HEK293 (cell line): Measurements from ENCODE around the gene ACKR3.

Experiments
- CTCF ChIA-PET: fragments of 350-600 bp; formaldehyde crosslinking; extraction: SDS; loops from one replicate; lab custom pipeline; 2021; ENCODE audit warnings: antibody characterized with exemption; lab: Yijun Ruan, JAX
- POLR2A ChIA-PET: fragments of 300-600 bp; formaldehyde crosslinking; extraction: SDS; loops from one replicate; lab custom pipeline; 2020; ENCODE audit warnings: antibody characterized with exemption, inconsistent platforms; lab: Yijun Ruan, JAX
- H3K27ac ChIP-seq: fragments of 200-500 bp; sonication (Bioruptor generic); 2 replicates; pipeline ENCODE4 v1.5.1; 2014; ENCODE audit warnings: low read depth, low read length, control low read depth, inconsistent platforms; ENCODE audit errors: extremely low read depth
- H3K36me3 ChIP-seq, 2 experiments: fragments of 200-500 bp in 1 of 2; sonication (Bioruptor generic) in 1 of 2; 1 replicate in 1 of 2; 2 replicates in 1 of 2; pipeline ENCODE4 v1.5.1; 2014 to 2017; ENCODE audit warnings: inconsistent platforms in 2 of 2, low read length in 2 of 2; ENCODE audit not compliant: control insufficient read depth in 2 of 2, insufficient read depth in 1 of 2
- H3K4me1 ChIP-seq: fragments of 200-500 bp; sonication (Bioruptor generic); 2 replicates; pipeline ENCODE4 v1.5.1; 2014; ENCODE audit warnings: mild to moderate bottlenecking, low read length, inconsistent platforms; ENCODE audit not compliant: control insufficient read depth, insufficient read depth
- H3K4me3 ChIP-seq: 2 replicates; pipeline ENCODE4 v1.5.1; 2011; ENCODE audit warnings: low read depth, mild to moderate bottlenecking, control low read depth, low read length, moderate library complexity
- H3K9me3 ChIP-seq: fragments of 200-500 bp; sonication (Bioruptor generic); 2 replicates; pipeline ENCODE4 v1.5.1; 2014; ENCODE audit warnings: low read depth, low read length, inconsistent platforms; ENCODE audit not compliant: control insufficient read depth, insufficient read depth
- IKZF3 ChIP-seq: fragments of 450-650 bp; IDR thresholded peaks from 2 replicates; pipeline ENCODE4 v1.5.0; 2018; ENCODE audit warnings: missing biosample characterization, mild to moderate bottlenecking, missing genetic modification characterization, moderate library complexity
- PRDM4 ChIP-seq: fragments of 450-650 bp; formaldehyde crosslinking; IDR thresholded peaks from 2 replicates; pipeline ENCODE4 v1.5.1; 2017; ENCODE audit warnings: missing biosample characterization, missing genetic modification characterization
- YY1 ChIP-seq: fragments of 450-650 bp; formaldehyde crosslinking; IDR thresholded peaks from 2 replicates; pipeline ENCODE4 v1.5.1; 2018; ENCODE audit warnings: missing biosample characterization, missing genetic modification characterization
- ZBTB1 ChIP-seq: fragments of 450-650 bp; formaldehyde crosslinking; IDR thresholded peaks from 2 replicates; pipeline ENCODE4 v1.5.1; 2016; ENCODE audit warnings: missing biosample characterization, missing genetic modification characterization
- ZBTB11 ChIP-seq: fragments of 450-650 bp; formaldehyde crosslinking; conservative IDR thresholded peaks from 2 replicates; pipeline ENCODE4 v1.5.1; 2016; ENCODE audit warnings: low read depth, missing biosample characterization, missing genetic modification characterization
- ZBTB7A ChIP-seq: fragments of 450-650 bp; formaldehyde crosslinking; IDR thresholded peaks from 2 replicates; pipeline ENCODE4 v1.5.1; 2016; ENCODE audit warnings: low read depth, missing biosample characterization, missing genetic modification characterization
- ZNF112 ChIP-seq: fragments of 450-650 bp; formaldehyde crosslinking; IDR thresholded peaks from 2 replicates; pipeline ENCODE4 v1.5.0; 2017; ENCODE audit warnings: missing biosample characterization, missing genetic modification characterization
- ZNF114 ChIP-seq: fragments of 450-650 bp; formaldehyde crosslinking; IDR thresholded peaks from 2 replicates; pipeline ENCODE4 v1.5.0; 2017; ENCODE audit warnings: missing biosample characterization, missing genetic modification characterization
- ZNF174 ChIP-seq: fragments of 450-650 bp; formaldehyde crosslinking; IDR thresholded peaks from 2 replicates; pipeline ENCODE4 v1.5.0; 2017; ENCODE audit warnings: missing biosample characterization, mild to moderate bottlenecking, missing genetic modification characterization
- ZNF19 ChIP-seq: fragments of 450-650 bp; formaldehyde crosslinking; IDR thresholded peaks from 2 replicates; pipeline ENCODE4; 2016; ENCODE audit warnings: missing biosample characterization, missing genetic modification characterization, low read depth
- ZNF214 ChIP-seq: fragments of 450-650 bp; formaldehyde crosslinking; IDR thresholded peaks from 2 replicates; pipeline ENCODE4 v1.5.1; 2017; ENCODE audit warnings: missing biosample characterization, mild to moderate bottlenecking, missing genetic modification characterization, borderline replicate concordance
- ZNF248 ChIP-seq: fragments of 450-650 bp; formaldehyde crosslinking; IDR thresholded peaks from 2 replicates; pipeline ENCODE4 v1.5.1; 2017; ENCODE audit warnings: missing biosample characterization, missing genetic modification characterization
- ZNF354C ChIP-seq: fragments of 450-650 bp; formaldehyde crosslinking; IDR thresholded peaks from 2 replicates; pipeline ENCODE4 v1.5.1; 2016; ENCODE audit warnings: missing biosample characterization, missing genetic modification characterization, low read depth, borderline replicate concordance
- ZNF488 ChIP-seq: fragments of 450-650 bp; formaldehyde crosslinking; IDR thresholded peaks from 2 replicates; pipeline ENCODE4 v1.5.1; 2016; ENCODE audit warnings: missing biosample characterization, missing genetic modification characterization
- ZNF544 ChIP-seq: fragments of 450-650 bp; formaldehyde crosslinking; IDR thresholded peaks from 2 replicates; pipeline ENCODE4 v1.5.0; 2017; ENCODE audit warnings: missing biosample characterization, missing genetic modification characterization
- ZNF548 ChIP-seq: fragments of 450-650 bp; formaldehyde crosslinking; IDR thresholded peaks from 2 replicates; pipeline ENCODE4 v1.5.1; 2016; ENCODE audit warnings: missing biosample characterization, missing genetic modification characterization
- ZNF654 ChIP-seq: fragments of 450-650 bp; formaldehyde crosslinking; IDR thresholded peaks from 2 replicates; pipeline ENCODE4 v1.5.1; 2016; ENCODE audit warnings: low read depth, missing biosample characterization, missing genetic modification characterization
- ZNF837 ChIP-seq: fragments of 450-650 bp; formaldehyde crosslinking; IDR thresholded peaks from 2 replicates; pipeline ENCODE4 v1.5.1; 2016; ENCODE audit warnings: missing biosample characterization, missing genetic modification characterization
- TF ChIP-seq, protein P1 (sequence below): fragments of 450-650 bp; formaldehyde crosslinking; IDR thresholded peaks from 2 replicates; pipeline ENCODE4 v1.5.1; 2016; ENCODE audit warnings: missing biosample characterization, missing genetic modification characterization
- TF ChIP-seq, protein P2 (sequence below): fragments of 450-650 bp; IDR thresholded peaks from 2 replicates; pipeline ENCODE4 v1.5.1; 2018; ENCODE audit warnings: missing biosample characterization, missing genetic modification characterization

ACKR3 gene

DNA sequence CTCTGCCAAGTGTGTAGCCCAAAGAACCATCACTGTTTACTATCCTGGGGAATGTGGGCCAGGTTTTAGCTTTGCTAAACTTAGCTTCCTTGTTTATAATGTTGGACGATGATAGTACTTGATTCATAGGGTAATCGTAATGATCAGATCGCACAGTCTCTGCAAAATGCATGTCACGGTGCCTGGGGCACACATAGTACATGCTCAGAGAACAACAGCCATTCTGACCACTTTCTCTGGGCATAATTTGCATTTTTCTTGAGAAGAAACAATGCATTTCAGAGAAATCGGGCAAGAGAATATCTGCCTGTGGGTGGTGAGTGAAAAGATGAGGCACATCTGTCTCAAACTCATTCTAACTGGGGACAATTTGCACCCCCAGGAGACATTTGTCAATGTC lies 16.3 kb downstream of the ACKR3 start:
- no peak for TF ChIP-seq ZNF19
- TF ChIP-seq ZNF837 (tag by site-specific recombination) = no peak
- TF ChIP-seq ZBTB7A (tag by site-specific recombination) = no peak
- no peak for TF ChIP-seq ZNF548 (tag by site-specific recombination)
- no peak for TF ChIP-seq YY1 (tag by site-specific recombination)
- no peak for TF ChIP-seq ZNF654
- TF ChIP-seq ZNF248 (tag by site-specific recombination) = no peak
- TF ChIP-seq ZNF112 (tag by site-specific recombination) = no peak
- TF ChIP-seq, protein P1, sequence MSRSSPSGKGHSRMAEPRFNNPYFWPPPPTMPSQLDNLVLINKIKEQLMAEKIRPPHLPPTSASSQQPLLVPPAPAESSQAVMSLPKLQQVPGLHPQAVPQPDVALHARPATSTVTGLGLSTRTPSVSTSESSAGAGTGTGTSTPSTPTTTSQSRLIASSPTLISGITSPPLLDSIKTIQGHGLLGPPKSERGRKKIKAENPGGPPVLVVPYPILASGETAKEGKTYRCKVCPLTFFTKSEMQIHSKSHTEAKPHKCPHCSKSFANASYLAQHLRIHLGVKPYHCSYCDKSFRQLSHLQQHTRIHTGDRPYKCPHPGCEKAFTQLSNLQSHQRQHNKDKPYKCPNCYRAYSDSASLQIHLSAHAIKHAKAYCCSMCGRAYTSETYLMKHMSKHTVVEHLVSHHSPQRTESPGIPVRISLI = no peak
- TF ChIP-seq ZNF354C (tag by site-specific recombination) = no peak
- TF ChIP-seq ZBTB1 (tag by site-specific recombination) = no peak
- TF ChIP-seq PRDM4 (tag by site-specific recombination) = no peak
- TF ChIP-seq ZNF544 (tag by site-specific recombination) = no peak
- TF ChIP-seq, protein P2, sequence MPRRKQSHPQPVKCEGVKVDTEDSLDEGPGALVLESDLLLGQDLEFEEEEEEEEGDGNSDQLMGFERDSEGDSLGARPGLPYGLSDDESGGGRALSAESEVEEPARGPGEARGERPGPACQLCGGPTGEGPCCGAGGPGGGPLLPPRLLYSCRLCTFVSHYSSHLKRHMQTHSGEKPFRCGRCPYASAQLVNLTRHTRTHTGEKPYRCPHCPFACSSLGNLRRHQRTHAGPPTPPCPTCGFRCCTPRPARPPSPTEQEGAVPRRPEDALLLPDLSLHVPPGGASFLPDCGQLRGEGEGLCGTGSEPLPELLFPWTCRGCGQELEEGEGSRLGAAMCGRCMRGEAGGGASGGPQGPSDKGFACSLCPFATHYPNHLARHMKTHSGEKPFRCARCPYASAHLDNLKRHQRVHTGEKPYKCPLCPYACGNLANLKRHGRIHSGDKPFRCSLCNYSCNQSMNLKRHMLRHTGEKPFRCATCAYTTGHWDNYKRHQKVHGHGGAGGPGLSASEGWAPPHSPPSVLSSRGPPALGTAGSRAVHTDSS (tag by site-specific recombination) = no peak
- TF ChIP-seq ZNF488 = no peak
- no peak for TF ChIP-seq IKZF3 (tag by site-specific recombination)
- TF ChIP-seq ZNF114 (tag by site-specific recombination) = no peak
- no peak for TF ChIP-seq ZNF174
- no peak for TF ChIP-seq ZNF214
- TF ChIP-seq ZBTB11 (tag by site-specific recombination) = no peak
- ChIA-PET CTCF (interaction anchor here (1.2 kb wide), 1 partner anchor 73 kb away, joined by 3 read pairs; no protein-coding TSS in a partner anchor), POLR2A (no interaction called here)
- H3K4me3 ChIP-seq = no peak overlapping the region
- H3K36me3 ChIP-seq = no peaks in the 10 kb centered on the region
- H3K9me3 ChIP-seq = no peaks in the 10 kb centered on the region
- H3K27ac ChIP-seq = no peak overlapping the region
- no peaks in the 10 kb centered on the region for H3K4me1 ChIP-seq
